ENCODE results near the gene NDUFV1. TPM values are rescaled to one million over a fixed set of nuclear protein-coding genes. Genes with fewer than 3 reads are reported as not detected.

NDUFV1 gene
- total and polyA plus RNA-seq, 10 donors = 132 to 258 (median 199) TPM

- TF ChIP-seq, protein P1, sequence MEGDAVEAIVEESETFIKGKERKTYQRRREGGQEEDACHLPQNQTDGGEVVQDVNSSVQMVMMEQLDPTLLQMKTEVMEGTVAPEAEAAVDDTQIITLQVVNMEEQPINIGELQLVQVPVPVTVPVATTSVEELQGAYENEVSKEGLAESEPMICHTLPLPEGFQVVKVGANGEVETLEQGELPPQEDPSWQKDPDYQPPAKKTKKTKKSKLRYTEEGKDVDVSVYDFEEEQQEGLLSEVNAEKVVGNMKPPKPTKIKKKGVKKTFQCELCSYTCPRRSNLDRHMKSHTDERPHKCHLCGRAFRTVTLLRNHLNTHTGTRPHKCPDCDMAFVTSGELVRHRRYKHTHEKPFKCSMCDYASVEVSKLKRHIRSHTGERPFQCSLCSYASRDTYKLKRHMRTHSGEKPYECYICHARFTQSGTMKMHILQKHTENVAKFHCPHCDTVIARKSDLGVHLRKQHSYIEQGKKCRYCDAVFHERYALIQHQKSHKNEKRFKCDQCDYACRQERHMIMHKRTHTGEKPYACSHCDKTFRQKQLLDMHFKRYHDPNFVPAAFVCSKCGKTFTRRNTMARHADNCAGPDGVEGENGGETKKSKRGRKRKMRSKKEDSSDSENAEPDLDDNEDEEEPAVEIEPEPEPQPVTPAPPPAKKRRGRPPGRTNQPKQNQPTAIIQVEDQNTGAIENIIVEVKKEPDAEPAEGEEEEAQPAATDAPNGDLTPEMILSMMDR (IDR thresholded peaks at IDR 0.05 in 8 of 11, conservative IDR thresholded peaks at IDR 0.05 in 3 of 11) = no peak
- TF ChIP-seq POLR2AphosphoS5 (IDR thresholded peaks at IDR 0.05) (no peak), POLR2A (IDR thresholded peaks at IDR 0.05) (no peak)
- H3K27ac ChIP-seq = no peak overlapping the region
Measured at GRCh38 chr11:67638535-67639437, 32.0 kb downstream of the NDUFV1 start.

DNA sequence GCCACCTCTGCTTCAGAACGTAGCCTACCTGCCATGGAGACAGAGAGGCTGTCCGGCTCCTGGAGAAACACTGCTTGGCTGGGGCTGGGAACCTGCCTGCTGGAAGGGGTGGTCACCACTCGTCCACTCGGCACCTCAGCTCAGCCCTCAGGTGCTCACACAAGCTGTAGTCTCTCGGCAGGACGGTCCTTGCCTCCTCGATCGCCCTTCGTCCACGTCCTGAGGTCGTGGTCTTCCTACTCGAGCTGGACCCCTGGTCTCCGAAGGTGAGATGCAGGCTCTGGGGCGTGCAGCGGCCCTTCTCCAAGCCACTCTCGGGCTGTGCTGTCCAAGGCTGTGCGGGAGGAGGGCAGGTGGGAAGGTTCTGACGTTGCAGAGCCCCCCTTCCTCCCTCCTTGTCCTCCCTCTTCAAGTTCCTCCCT, 32.7 kb downstream of the NDUFV1 start, which contains the start of gene TBX10:
Gene TBX10 (minus strand): TSS at position 326 of the 422 bp plus-strand sequence. CDS start 291 bp downstream, at position 35.
- Histone ChIP-seq H3K27me3 (replicated peaks in 1 of 7) (peaks cover 0 to 31% (median 3%) of the 10 kb centered on the region in 7 donors), H3K27ac (no peak within 1 kb of the TSS), H3K4me1 (peaks cover 0 to 7% (median 2%) of the 10 kb centered on the region in 6 donors), H3K4me3 (no peak within 1 kb of the TSS), H3K9me3 (peaks cover 0 to 10% (median 5%) of the 10 kb centered on the region in 8 donors), H3K36me3 (no peaks in the 10 kb centered on the region)
- no peak for DNase-seq
- 85 to 89% (median 85%) methylated on average over 9 to 18 of the region's 18 CpGs for WGBS, 5 donors
- TF ChIP-seq, protein P1 (IDR thresholded peaks at IDR 0.05 in 8 of 11, conservative IDR thresholded peaks at IDR 0.05 in 3 of 11) = no peak
- TF ChIP-seq POLR2AphosphoS5 (IDR thresholded peaks at IDR 0.05) (no peak), POLR2A (IDR thresholded peaks at IDR 0.05) (no peak)
- intact Hi-C loops (cut with DNase I; ENCODE audit: low total_unique reads) = no loop called here

More at GRCh38 chr11:67638535-67639437, 32.0 kb downstream of the NDUFV1 start:
- Histone ChIP-seq H3K9me3 (peaks cover 0 to 4% (median 1%) of the 10 kb centered on the region in 8 donors), H3K4me1 (peaks cover 0 to 7% (median 2%) of the 10 kb centered on the region in 6 donors), H3K36me3 (no peaks in the 10 kb centered on the region), H3K4me3 (no peak overlapping the region), H3K27me3 (replicated peaks in 1 of 7) (peaks cover 0 to 31% (median 3%) of the 10 kb centered on the region in 7 donors)
- intact Hi-C loops (cut with DNase I; ENCODE audit: low total_unique reads) = no loop called here
- 85 to 93% (median 91%) methylated on average over 10 to 24 of the region's 24 CpGs for WGBS, 5 donors
- no peak for DNase-seq

GRCh38 chr11:67640021-67640757, 33.5 kb downstream of the NDUFV1 start:
- Histone ChIP-seq H3K9me3 (peaks cover 0 to 10% (median 5%) of the 10 kb centered on the region in 8 donors), H3K4me1 (peaks cover 0 to 14% (median 4%) of the 10 kb centered on the region in 6 donors), H3K4me3 (no peak overlapping the region), H3K27ac (no peak overlapping the region), H3K27me3 (replicated peaks in 1 of 7) (peaks cover 0 to 31% (median 3%) of the 10 kb centered on the region in 7 donors), H3K36me3 (no peaks in the 10 kb centered on the region)
- TF ChIP-seq POLR2AphosphoS5 (IDR thresholded peaks at IDR 0.05) (no peak), POLR2A (IDR thresholded peaks at IDR 0.05) (no peak)
- TF ChIP-seq, protein P1 (IDR thresholded peaks at IDR 0.05 in 8 of 11, conservative IDR thresholded peaks at IDR 0.05 in 3 of 11) = peak; percentile 18 to 74 (median 65)
- intact Hi-C loops (cut with DNase I; ENCODE audit: low total_unique reads) = no loop called here
- WGBS, 5 donors = 52 to 66% (median 54%) methylated on average over 11 to 23 of the region's 23 CpGs
- DNase-seq = peak; percentile 87

Measured in spleen (tissue), 11 donors.